ENCODE results near the gene TSHR. TPM values are rescaled to one million over a fixed set of nuclear protein-coding genes. Genes with fewer than 3 reads are reported as not detected.

TSHR gene
- total RNA-seq, 4 donors from 2014 or later: 0.84 TPM; not detected in 3

DNA sequence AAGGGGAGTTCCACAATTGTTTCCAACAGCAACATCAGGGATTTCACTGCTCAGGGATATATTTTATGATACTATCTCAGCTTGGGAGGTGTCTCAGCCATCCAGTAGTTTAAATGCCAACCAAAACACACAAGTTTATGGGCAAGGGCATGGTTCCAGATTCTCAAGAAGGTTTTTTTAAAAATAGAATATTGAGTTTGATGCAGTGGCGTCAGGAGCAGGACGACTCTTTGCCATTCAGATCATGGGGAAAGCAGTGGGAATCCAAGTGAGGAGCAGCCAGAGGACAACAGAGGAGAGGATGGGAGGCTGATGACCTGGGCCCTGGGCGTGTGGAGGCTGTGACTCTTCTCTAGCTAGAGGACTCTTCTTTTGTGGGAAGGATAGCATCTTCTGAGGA lies 25.7 kb downstream of the TSHR start:
- Histone ChIP-seq H3K4me1 (no peaks in the 10 kb centered on the region), H3K36me3 (no peaks in the 10 kb centered on the region), H3K27ac (no peak overlapping the region), H3K27me3 (no peaks in the 10 kb centered on the region), H3K9me3 (no peaks in the 10 kb centered on the region), H3K4me3 (no peak overlapping the region)
- no peak for DNase-seq (ENCODE audit: low spot score in 2 of 2)
- WGBS, 2 donors: 61 to 70% methylated on average over 3 of the region's 3 CpGs
- no peak for TF ChIP-seq EP300 (IDR thresholded peaks at IDR 0.05)
- TF ChIP-seq POLR2A (IDR thresholded peaks at IDR 0.05): no peak
- TF ChIP-seq, protein P1, sequence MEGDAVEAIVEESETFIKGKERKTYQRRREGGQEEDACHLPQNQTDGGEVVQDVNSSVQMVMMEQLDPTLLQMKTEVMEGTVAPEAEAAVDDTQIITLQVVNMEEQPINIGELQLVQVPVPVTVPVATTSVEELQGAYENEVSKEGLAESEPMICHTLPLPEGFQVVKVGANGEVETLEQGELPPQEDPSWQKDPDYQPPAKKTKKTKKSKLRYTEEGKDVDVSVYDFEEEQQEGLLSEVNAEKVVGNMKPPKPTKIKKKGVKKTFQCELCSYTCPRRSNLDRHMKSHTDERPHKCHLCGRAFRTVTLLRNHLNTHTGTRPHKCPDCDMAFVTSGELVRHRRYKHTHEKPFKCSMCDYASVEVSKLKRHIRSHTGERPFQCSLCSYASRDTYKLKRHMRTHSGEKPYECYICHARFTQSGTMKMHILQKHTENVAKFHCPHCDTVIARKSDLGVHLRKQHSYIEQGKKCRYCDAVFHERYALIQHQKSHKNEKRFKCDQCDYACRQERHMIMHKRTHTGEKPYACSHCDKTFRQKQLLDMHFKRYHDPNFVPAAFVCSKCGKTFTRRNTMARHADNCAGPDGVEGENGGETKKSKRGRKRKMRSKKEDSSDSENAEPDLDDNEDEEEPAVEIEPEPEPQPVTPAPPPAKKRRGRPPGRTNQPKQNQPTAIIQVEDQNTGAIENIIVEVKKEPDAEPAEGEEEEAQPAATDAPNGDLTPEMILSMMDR (IDR thresholded peaks at IDR 0.05): no peak

DNA sequence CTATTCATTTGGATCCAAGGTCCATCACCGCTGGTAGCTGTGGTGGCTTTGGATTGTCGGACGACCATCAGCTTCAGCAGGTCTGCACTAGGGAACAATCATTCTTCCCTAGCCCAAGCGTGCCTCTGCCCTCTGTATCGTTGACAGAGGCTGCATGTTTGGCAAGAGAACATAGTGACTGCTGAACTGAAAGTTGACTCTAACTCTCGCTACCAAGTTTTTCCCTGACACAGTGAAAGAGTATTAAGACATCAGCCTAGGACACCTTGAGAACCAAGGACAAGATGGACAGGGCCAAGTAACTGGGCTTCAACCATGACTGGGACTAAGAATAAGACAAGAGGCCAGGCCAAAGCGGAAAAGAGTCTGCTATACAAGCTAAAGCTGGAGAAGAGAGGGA lies 26.3 kb downstream of the TSHR start:
- no peak for DNase-seq (ENCODE audit: low spot score in 2 of 2)
- H3K36me3 ChIP-seq: no peaks in the 10 kb centered on the region
- H3K4me1 ChIP-seq: no peaks in the 10 kb centered on the region
- H3K27me3 ChIP-seq: no peaks in the 10 kb centered on the region
- no peak overlapping the region for H3K4me3 ChIP-seq
- no peak overlapping the region for H3K27ac ChIP-seq
- 87 to 89% methylated on average over 7 of the region's 7 CpGs for WGBS, 2 donors
- TF ChIP-seq EP300 (IDR thresholded peaks at IDR 0.05): no peak
- TF ChIP-seq, protein P1 (IDR thresholded peaks at IDR 0.05): no peak
- TF ChIP-seq POLR2A (IDR thresholded peaks at IDR 0.05): no peak
- H3K9me3 ChIP-seq: no peaks in the 10 kb centered on the region

DNA sequence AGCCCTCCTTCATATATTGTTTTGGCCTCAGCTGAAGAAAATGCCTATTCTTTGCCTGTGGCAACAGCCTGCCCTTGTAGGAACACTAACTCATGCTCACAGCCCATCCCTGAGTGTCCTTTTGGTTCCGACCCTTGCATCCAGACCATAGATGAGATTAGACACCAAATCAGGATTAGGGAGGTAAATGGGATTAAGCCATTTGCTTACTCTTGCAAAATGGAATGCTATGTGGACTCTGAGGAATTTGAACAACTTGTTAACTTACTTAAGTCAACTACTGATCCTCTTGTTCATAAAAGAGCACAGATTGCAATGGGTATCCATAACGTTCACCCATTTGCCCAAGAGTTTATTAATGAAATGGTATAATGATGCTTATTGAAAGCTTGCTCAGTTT lies 27.3 kb downstream of the TSHR start:
- H3K4me3 ChIP-seq: no peak overlapping the region
- no peaks in the 10 kb centered on the region for H3K27me3 ChIP-seq
- H3K4me1 ChIP-seq: no peaks in the 10 kb centered on the region
- no peak for DNase-seq (ENCODE audit: low spot score in 2 of 2)
- H3K27ac ChIP-seq: no peak overlapping the region
- no peaks in the 10 kb centered on the region for H3K9me3 ChIP-seq
- WGBS, 2 donors: 82 to 88% methylated on average over 2 of the region's 2 CpGs
- H3K36me3 ChIP-seq: no peaks in the 10 kb centered on the region
- TF ChIP-seq POLR2A (IDR thresholded peaks at IDR 0.05): no peak
- no peak for TF ChIP-seq EP300 (IDR thresholded peaks at IDR 0.05)
- TF ChIP-seq, protein P1 (IDR thresholded peaks at IDR 0.05): no peak

DNA sequence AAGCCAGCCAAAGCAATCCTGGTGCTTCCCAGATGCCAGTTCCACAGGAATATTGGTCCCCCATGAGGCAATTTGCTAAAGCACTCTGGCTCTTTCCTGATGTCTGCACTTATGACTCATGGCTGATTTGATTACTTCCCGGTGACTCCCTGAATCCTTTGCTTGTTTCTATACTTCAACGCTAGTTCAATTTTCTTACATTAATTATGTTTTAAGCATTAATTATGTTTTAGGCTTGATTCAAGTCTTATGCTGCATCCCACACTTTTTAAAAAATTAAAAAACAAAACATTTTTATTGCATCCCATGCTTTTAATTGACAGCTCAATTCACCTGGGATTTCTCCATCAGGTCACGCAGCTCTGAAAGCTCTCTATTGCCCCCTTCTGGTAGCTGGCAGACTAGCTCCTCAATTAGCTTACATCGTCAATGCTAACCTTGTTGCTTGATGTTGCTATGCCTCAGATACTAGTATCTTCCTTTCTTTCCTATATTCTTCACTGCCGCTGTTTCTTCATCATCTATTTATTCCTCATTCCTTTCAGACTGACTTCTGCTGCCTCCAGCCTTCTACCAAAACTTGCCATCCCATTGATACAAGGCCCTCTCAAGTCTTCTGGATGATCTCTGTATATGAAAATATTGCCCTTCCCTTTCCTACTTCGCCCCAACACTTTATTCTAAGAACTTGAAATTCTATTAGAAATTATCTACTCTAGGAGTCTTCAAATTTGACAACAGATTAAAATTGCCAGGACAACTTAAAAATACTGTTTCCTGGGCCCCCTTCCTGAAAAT lies 32.0 kb downstream of the TSHR start:
- H3K4me1 ChIP-seq: no peaks in the 10 kb centered on the region
- no peaks in the 10 kb centered on the region for H3K36me3 ChIP-seq
- no peaks in the 10 kb centered on the region for H3K9me3 ChIP-seq
- H3K27me3 ChIP-seq: no peaks in the 10 kb centered on the region
- H3K4me3 ChIP-seq: no peak overlapping the region
- peak; percentile 48 to 77 for DNase-seq (ENCODE audit: low spot score in 2 of 2)
- no peak for TF ChIP-seq EP300 (IDR thresholded peaks at IDR 0.05)
- TF ChIP-seq, protein P1 (IDR thresholded peaks at IDR 0.05): peak; percentile 83 to 91 (median 84)
- WGBS, 2 donors: 37 to 39% methylated on average over 6 of the region's 6 CpGs
- no peak overlapping the region for H3K27ac ChIP-seq

DNA sequence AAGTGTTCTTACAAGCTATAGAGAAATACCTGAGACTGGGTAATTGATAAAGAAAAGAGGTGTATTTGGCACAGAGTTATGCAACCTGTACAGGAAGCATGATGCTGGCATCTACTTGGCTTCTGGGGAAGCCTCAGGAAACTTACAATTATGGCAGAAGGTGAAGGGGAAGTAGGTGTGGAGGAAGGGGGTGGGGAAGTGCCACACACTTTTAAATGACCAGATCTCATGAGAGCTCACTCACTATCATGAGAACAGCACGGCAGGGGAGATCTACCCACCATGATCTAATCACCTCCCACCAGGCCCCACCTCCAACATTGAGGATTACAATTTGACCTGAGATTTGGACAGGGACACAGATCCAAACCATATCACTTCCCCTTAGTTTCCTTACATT lies 32.8 kb downstream of the TSHR start:
- H3K4me3 ChIP-seq: no peak overlapping the region
- H3K9me3 ChIP-seq: no peaks in the 10 kb centered on the region
- H3K27me3 ChIP-seq: no peaks in the 10 kb centered on the region
- no peak for DNase-seq (ENCODE audit: low spot score in 2 of 2)
- no peaks in the 10 kb centered on the region for H3K4me1 ChIP-seq
- H3K36me3 ChIP-seq: no peaks in the 10 kb centered on the region
- H3K27ac ChIP-seq: no peak overlapping the region
- TF ChIP-seq EP300 (IDR thresholded peaks at IDR 0.05) (no peak), POLR2A (IDR thresholded peaks at IDR 0.05) (no peak)
- TF ChIP-seq, protein P1 (IDR thresholded peaks at IDR 0.05): no peak
- WGBS, 2 donors: 50 to 68% methylated on average over 1 of the region's 1 CpG

Data from tibial nerve (tissue), 4 donors.